Measurements from ENCODE around the gene HOXA2. TPM values are rescaled to one million over a fixed set of nuclear protein-coding genes. Genes with fewer than 3 reads are reported as not detected.
A peak's percentile ranks its signal among the peaks of the same experiment; 100 is the strongest.

The HOXA2 gene
- total RNA-seq, 1 donor from 2014 or later = 17.9 TPM

- Mint-ChIP-seq H3K4me3 (ENCODE audit: low read depth) (peak overlapping the region; percentile 71), H3K27ac (peak overlapping the region; percentile 98), H3K27me3 (no peaks in the 10 kb centered on the region), H3K9me3 (ENCODE audit: low read depth) (no peaks in the 10 kb centered on the region), H3K4me1 (ENCODE audit: low read depth) (peaks cover 67% of the 10 kb centered on the region), H3K36me3 (ENCODE audit: insufficient read depth) (peaks cover 20% of the 10 kb centered on the region)
- no peak for TF ChIP-seq CTCF (IDR thresholded peaks at IDR 0.05; ENCODE audit: unreplicated experiment)
- peak; percentile 53 for DNase-seq (ENCODE audit: low spot score, unreplicated experiment)
Observed at GRCh38 chr7:27108390-27109127, 6.1 kb upstream of the HOXA2 start.

GRCh38 chr7:27107391-27108381 lies 5.2 kb upstream of the HOXA2 start:
- H3K27ac Mint-ChIP-seq = peak overlapping the region; percentile 98
- DNase-seq (ENCODE audit: low spot score, unreplicated experiment) = no peak
- no peak for TF ChIP-seq CTCF (IDR thresholded peaks at IDR 0.05; ENCODE audit: unreplicated experiment)
- no peaks in the 10 kb centered on the region for H3K9me3 Mint-ChIP-seq (ENCODE audit: low read depth)
- peaks cover 18% of the 10 kb centered on the region for H3K36me3 Mint-ChIP-seq (ENCODE audit: insufficient read depth)
- peak overlapping the region; percentile 71 for H3K4me3 Mint-ChIP-seq (ENCODE audit: low read depth)
- no peaks in the 10 kb centered on the region for H3K27me3 Mint-ChIP-seq
- peaks cover 76% of the 10 kb centered on the region for H3K4me1 Mint-ChIP-seq (ENCODE audit: low read depth)

- H3K36me3 Mint-ChIP-seq (ENCODE audit: insufficient read depth) = peaks cover 17% of the 10 kb centered on the region
- no peak for TF ChIP-seq CTCF (IDR thresholded peaks at IDR 0.05; ENCODE audit: unreplicated experiment)
- no peaks in the 10 kb centered on the region for H3K9me3 Mint-ChIP-seq (ENCODE audit: low read depth)
- DNase-seq (ENCODE audit: low spot score, unreplicated experiment) = no peak
- no peaks in the 10 kb centered on the region for H3K27me3 Mint-ChIP-seq
- H3K4me3 Mint-ChIP-seq (ENCODE audit: low read depth) = peak overlapping the region; percentile 54
- H3K4me1 Mint-ChIP-seq (ENCODE audit: low read depth) = peaks cover 79% of the 10 kb centered on the region
- H3K27ac Mint-ChIP-seq = peak overlapping the region; percentile 96
Observed at GRCh38 chr7:27106901-27107240, 4.4 kb upstream of the HOXA2 start.

- Mint-ChIP-seq H3K27ac (peak overlapping the region; percentile 96), H3K4me1 (ENCODE audit: low read depth) (peaks cover 79% of the 10 kb centered on the region), H3K36me3 (ENCODE audit: insufficient read depth) (peaks cover 20% of the 10 kb centered on the region), H3K4me3 (ENCODE audit: low read depth) (peak overlapping the region; percentile 54), H3K9me3 (ENCODE audit: low read depth) (no peaks in the 10 kb centered on the region), H3K27me3 (no peaks in the 10 kb centered on the region)
- peak; percentile 44 for DNase-seq (ENCODE audit: low spot score, unreplicated experiment)
- no peak for TF ChIP-seq CTCF (IDR thresholded peaks at IDR 0.05; ENCODE audit: unreplicated experiment)
Observed at GRCh38 chr7:27106181-27106900, 3.9 kb upstream of the HOXA2 start.
